Subcutaneous adipose tissue (tissue), 4 donors: Measurements from ENCODE around the gene PIK3IP1. TPM values are rescaled to one million over a fixed set of nuclear protein-coding genes. Genes with fewer than 3 reads are reported as not detected.

Source experiments
- CTCF ChIP-seq: fragments of 450-650 bp; IDR thresholded peaks from one replicate; pipeline ENCODE4 v1.5.1; 2016; ENCODE audit warnings: low read depth, mild to moderate bottlenecking, control low read depth, antibody characterized with exemption, moderate library complexity
- total RNA-seq, 4 donors: library from RNA; depleted of rRNA; stranded (reverse); fragments of >200 nt; gene quantifications; one replicate each; pipeline ENCODE4 v1.1.0, GENCODE V29; 2016

PIK3IP1 gene
- total RNA-seq, 4 donors from 2014 or later, result 39.9 to 179 (median 98.4) TPM

- no peak for TF ChIP-seq CTCF
These were observed 10.2 kb upstream of the PIK3IP1 start for GRCh38 chr22:31302537-31302936.

GRCh38 chr22:31302006-31302405, 9.7 kb upstream of the PIK3IP1 start:
- no peak for TF ChIP-seq CTCF

GRCh38 chr22:31300896-31301295, 8.6 kb upstream of the PIK3IP1 start:
- no peak for TF ChIP-seq CTCF

GRCh38 chr22:31295831-31296657, 3.8 kb upstream of the PIK3IP1 start:
- TF ChIP-seq CTCF, result no peak

GRCh38 chr22:31295360-31295759, 3.1 kb upstream of the PIK3IP1 start:
- no peak for TF ChIP-seq CTCF

- no peak for TF ChIP-seq CTCF
These were observed 630 bp downstream of the PIK3IP1 start for GRCh38 chr22:31291481-31292235.
